GM19025 (cell line): ENCODE data around the gene SUMO3.
"Not testable (repeated sequence)": the region's sequence is repeated elsewhere in the genome, so short reads cannot be mapped to it uniquely, and the experiment has no call there.

Experiments
- ATAC-seq: cut with Tn5 transposase; IDR thresholded peaks from one replicate; pipeline ENCODE4 v1.9.1; 2021; ENCODE audit warnings: mild to moderate bottlenecking, low read depth, moderate library complexity; ENCODE audit not compliant: unreplicated experiment

Gene SUMO3

DNA sequence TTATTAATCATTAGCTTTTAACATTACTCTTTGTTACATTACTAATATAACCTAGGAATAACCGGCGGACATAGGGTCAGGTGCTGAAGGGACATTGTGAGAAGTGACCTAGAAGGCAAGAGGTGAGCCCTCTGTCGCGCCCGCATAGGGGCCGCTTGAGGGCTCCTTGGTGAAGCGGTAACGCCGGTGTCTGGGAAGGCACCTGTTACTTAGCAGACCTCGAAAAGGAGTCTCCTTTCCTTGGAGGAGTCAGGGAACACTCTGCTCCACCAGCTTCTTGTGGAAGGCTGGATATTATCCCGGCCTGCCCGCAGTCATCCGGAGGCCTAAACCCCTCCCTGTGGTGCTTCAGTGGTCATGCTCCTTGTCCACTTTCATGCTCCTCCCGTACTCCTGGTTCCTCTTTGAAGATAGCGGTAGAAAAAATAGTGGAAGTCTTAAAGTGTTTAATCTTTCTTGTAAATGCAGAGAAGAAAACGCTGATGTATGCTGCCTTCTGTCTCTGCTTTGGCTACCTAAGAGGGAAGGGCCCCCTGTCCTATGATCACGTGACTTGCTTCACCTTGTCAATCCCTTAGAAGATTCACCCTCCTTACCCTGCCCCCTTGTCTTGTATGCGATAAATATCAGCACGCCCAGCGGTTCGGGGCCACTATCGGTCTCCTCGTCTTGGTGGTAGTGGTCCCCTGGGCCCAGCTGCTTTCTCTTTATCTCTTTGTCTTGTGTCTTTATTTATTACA is 14.8 kb upstream of the SUMO3 start:
- ATAC-seq: not testable (repeated sequence)

DNA sequence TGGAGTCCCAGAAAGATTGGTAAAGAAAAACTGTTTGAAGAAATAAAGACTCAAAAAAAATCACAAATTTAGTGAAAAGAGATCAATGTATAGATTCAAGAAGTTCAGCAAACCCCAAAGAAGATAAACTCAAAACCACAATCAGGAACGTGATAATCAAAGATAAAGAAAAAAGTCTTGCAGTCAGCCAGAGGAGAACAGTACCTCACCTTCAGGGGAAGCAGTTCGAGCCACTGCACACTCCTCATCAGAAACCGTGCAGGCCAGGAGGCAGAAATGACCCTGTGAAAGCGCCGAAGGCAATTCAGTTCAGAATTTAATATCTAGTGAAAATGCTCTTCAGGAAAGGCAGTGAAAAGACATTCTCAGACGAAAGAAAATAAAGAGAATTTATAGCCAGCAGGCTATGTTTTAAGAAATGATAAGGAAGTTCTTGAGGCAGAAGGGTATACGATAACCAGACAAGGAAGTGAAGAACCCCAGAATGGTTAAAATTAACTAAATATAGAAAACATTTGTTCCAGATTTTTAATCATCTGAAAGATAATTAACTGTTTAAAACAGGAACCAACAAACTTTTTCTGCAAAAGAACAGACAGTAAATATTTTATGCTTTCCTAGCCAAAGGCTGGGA is 13.5 kb upstream of the SUMO3 start:
- no peak for ATAC-seq

DNA sequence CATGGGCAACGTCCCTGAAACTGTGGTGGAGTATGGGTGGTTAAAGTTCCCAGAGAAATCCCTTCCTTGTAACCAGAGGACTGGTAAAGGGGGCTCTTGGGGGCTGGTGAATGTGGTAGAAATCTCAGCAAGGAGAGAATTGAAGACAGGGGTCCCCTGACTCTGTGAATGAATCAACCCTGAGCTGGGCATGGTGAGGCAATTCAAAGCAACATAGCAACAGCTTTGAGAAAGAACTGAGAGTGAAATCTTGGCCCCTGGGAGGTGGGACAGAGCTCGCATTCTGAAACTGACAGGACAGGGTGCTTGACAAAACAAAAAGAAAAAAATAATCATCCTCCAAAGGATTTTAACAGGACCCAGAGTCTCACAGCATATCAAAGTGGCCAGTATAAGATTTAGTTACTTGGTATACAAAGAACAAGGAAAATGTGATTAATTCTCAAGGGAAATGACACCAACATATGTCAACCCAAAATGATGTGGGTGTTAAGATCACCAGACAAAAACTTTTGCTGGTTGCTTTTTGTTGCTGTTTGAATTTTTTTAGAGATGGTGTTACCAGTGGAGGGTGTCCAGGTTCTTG is 11.7 kb upstream of the SUMO3 start:
- ATAC-seq: no peak

DNA sequence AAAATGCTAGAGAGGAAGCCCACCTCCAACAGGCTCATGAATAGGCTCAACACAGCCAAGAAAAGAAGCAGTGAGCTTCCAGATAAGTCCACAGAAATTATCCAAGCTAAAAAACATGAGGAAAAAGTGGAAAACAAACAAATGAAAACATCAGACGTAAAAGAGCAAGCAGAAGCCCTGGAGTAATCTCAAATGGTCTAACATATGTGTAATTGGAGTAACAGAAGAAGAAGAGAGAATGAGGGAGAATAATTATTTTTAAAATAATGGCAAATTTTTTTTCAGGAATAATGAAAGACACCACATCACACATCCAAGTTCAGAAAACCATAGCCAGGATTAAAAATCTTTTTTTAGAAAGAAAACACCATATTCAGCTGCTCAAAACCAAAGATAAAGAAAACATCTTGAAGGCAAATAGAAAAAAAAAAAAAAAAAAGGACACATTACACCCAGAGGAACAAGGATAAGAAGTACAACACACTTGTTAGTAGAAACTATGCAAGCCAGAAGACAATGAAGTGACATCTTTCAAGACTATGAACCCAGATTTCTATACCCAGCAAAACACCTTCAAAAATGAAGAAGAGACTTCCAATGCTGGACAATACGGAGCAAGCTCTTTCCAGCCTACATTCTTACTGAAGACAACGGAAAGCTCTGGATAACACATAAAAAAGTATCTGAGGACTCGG is 10.6 kb upstream of the SUMO3 start:
- ATAC-seq: no peak

DNA sequence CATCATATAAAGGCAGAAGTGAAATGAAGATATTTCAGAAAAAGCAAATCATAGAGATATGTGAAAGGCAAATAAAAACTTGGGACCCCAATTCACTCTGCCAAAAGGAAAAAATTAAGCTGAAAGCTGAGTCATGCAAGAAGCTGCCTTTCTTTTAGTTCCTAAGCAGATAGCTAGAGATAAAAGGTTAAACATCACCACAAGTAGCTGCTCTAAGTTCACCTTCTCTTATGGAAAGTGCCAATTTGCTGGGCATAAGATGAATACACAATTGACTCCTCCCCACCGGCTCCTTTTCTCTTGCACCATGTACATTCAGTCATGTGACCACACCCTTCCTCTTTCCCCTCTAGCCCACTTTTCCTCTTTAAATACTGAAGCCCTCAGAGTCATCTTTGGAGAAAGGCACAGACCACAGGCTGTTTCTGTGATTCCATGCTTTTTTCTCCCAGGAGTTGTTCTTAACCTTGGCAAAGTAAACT is 5.4 kb upstream of the SUMO3 start:
- no peak for ATAC-seq

DNA sequence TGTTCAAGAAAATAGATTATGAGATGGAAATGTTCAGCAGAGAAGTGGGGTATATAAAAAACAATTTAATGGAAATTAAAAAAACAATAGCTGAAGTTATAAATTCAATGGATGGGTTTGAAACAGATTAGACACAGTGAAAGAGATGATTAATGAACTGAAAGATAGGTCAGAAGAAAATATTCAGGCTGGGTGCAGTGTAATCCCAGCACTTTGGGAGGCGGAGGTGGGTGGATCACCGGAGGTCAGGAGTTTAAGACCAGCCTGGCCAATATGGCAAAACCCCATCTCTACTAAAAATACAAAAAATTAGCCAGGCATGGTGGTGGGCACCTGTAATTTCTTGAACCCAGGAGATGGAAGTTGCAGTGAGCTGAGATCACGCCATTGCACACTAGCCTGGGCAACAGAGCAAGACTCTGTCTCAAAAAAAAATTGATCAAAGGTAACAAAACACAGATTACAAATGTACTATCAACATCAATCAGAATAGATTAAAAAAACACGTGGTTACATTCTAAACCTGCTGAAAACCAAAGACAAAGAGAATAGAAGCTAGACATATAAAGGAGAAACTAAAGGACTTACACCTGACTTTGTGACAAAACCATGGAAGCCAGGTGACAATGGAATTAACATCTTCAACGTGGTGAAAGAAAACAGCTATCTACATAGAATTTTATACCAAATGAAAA is 4.8 kb upstream of the SUMO3 start:
- ATAC-seq: no peak

DNA sequence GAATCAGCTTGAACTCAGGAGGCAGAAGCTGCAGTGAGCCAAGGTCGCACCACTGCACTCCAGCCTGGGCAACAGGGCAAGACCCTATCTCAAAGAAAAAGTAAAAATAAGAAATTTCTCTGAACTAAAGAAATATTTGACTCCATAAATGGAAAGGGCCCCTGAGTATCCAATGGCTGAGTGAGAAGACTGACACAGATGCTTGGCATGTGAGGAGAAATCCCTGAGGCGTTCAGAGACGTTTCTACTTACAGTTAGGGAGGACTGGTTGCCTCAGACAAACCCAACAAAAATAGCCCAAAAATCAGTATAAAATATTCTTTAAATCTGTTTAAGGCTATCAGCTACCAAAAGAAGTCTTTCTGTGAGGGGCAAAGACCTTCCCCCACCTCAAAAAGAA is 3.0 kb upstream of the SUMO3 start:
- no peak for ATAC-seq

DNA sequence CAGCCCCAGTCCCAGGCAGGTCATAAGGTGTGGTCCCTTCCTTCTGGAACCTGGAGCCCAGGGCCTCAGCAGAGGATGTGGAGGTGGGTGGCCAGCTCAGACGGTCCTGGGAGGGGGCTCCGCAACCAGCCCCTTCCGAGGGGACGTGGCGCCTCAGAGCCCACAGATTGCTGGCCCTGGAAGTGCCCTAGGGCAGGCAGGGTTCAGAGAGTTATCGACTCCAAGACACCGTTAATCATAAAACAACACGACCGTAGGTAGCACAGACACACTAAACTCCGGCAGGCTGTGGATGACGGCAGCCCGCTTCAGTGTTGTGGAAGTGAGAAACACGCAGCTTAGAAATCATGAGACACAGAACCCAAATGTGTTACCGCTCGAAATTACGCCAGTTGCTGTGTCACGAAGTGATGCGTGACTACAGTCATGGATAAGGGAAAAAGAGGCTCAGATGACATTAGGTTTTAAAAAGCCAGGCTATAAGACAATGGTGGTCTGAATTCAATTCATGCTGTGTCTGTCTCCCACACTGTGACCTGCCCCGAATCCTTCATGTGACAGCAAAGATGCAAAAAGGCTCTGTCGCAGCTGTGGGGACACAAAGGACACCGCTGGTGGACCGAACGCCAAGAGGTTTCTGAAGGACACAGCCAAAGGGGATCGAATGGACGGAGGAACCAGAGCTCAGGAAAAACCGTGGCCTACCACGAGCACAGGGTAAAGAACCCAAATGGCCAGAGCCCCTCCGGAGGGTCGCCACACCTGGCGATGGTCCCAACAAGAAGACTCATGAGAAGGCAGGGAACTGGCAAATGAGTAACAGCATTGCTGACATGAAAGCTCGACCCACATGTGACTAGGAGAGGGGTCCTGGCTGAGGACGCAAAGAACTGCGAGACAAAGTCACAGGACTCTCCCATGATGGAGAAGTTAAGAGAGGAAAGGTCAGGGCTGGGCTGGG is 1.7 kb upstream of the SUMO3 start:
- no peak for ATAC-seq

DNA sequence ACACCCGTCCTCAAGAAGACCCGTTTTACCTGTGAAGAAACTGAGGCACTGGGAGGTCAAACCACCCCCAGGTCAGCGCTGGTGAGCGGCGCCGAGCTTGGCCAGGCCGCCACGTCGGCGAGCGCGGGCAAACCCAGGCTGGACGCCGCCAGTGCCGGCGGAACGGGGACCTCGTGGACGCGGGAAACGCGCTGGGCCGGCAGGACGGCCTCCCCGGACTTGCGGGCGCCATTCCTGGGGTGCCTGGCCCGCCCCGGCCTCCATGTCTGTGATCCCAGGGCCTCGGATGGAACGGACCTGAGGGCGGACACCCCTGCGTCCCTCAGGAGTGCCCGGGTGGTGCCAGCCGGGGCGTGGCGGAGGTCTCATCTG is 764 bp upstream of the SUMO3 start:
- ATAC-seq: no peak

DNA sequence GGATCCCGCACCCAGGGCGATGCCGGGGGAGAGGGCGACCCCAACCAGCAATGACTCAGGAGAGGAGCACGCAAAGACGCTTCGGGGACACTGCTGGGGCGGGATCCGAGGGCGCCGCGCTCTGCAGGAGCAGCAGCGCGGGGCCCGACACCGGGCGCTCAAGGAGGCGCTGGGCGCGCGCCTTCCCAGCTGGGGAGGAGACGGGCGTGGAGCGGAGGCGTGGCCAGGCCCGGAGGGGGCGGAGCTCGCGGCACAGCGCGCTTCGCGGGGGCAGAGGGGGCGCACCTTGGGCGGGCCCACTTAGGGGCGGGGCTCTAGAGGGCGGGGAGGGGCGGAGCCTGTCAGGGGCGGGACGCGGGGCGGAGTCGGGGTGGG is 369 bp downstream of the SUMO3 start:
- ATAC-seq: peak; percentile 77

DNA sequence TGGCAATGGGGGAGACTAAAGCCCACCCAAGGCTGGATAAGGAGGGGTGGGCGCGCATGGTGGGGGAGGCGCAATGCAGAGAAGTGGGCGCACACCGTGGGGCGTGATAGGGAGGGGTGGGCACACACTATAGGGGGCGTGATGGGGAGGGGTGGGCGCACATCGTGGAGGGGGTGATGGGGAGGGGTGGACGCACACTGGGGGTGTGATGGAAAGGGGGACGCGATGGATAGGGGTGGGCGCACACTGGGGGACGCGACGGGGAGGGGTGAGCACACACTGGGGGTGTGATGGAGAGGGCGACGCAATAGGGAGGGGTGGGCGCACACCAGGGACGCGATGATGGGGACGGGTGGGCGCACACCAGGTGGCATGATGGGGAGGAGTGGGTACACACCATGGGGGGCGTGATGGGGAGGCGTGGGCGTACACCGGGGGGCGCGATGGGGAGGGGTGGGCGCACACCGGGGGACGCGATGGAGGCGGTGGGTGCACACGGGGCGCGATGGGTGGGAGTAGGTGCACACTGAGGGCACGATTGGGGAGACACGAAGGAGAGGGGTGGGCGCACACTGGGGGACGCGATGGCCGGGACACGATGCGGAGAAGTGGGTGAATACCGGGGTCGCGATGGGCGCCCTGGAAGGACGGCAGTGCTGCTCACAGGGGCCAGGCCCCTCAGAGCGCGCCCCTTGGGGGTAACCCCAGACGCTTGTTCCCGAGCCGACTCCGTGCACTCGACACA is 929 bp downstream of the SUMO3 start:
- ATAC-seq: no peak

DNA sequence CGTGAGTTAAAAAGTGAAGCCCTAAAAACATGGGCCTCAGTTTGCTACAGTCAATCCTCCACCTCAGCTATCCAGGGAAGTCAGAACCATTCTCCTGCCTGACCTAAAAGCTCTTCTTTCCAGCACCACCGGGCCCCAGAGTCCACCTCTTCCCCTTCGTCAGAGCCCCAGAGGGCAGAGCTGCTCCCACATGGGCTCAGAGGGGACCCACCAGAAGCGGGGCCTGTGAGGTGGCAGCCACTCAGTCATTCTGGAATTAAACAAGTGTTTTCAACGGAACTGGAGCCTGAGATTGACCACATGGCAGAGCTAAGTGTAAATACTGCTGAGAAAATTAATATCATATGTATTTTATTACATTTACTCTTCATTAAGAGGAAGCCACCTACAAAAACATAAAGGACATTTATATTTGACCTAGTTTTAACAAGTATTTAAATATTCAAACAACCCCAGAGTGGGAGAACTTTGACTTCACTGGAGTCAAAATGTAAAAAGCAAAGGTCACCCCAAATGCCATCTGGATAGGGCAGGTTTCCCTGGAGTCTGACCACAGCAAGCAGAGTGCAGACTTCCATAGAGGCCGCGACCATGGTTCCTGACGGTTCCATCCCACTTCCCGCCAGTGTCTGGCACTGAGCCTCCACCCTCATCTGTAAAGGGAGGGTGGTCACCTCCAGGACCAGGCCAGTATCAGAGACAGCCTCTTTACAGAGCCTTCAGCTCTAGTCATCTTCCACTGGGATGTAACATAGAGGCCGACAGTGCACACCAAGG is 1.8 kb downstream of the SUMO3 start:
- ATAC-seq: no peak

DNA sequence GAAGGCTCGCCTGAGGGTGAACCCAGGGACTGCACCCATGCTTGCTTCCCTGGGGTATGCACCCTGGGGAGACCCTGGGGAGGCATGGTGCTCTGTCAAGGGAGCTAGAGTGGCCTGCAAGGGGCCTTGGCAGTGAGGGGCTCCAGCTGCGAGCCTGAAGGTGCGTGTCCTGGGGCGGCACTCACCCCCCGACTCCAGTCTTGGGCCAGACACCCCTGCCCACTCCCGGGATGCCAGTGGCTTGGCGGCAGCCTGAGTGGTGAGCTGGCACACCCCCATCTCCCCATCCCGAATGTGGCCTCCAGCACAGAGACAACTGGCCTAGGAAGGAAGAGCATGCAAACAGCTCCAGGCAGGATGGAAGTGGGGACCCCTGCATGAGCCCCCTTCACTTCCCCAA is 2.6 kb downstream of the SUMO3 start:
- no peak for ATAC-seq

DNA sequence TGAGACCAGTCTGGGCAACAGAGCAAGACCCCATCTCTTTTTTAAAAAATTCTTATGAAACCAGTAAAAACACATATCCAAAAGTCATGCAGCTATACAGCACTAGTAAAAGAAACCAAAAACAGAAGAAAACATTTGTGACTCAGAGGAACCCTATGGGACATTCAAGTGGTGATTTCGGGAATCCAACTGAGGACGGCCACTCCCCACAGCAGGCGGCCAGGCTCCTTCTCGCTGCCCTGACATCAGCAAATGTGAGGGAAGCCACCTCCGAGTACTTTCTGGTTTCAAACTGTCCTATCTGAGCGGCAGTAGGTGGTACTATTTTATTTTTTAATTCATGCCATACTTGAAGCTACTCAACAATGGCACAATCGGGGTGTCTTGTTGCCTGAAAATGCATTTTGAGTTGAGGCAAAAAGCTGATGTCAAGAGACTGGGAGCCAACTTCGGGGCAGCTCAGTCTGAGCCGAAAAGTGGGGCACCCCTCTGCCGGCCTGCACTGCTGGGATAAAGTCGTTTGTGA is 3.3 kb downstream of the SUMO3 start:
- ATAC-seq: no peak

DNA sequence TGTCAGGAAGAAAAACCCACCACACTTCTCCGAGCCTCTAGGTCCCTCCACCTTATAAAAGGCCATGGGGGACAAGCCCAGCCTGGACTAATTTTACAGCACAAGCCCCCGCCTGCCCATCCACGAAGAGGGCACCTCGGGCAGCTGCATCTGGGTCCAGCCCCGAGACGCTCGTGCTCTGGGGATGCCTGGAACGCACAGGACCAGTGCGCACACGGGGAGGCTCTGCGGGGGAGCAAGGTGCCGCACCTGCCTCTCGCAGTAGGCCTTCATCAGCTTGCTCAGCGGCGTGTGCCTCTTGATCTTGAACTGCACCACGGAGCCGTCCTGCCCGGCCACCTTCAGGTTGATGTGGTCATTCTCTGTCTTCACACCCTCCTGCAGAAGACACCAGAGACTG is 4.1 kb downstream of the SUMO3 start:
- no peak for ATAC-seq

DNA sequence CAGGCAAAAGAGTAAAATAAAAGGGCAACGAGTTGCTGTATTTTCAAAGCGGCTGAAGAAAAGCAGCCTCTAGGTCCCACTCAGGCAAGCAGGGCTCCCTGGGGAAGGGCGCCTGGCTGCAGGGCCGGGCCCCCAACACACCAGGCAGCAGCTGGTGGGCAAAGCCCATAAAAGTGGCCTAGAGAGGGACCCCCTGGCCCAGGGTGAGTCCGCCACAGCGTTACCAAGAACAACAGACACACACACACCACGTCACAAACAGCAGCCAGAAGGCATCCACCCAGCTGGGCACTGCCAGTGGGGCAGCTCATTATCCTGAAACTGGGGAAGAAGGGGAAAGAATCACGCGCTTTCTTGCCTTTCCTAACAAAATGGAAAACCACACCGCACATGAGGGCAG is 4.7 kb downstream of the SUMO3 start:
- no peak for ATAC-seq

DNA sequence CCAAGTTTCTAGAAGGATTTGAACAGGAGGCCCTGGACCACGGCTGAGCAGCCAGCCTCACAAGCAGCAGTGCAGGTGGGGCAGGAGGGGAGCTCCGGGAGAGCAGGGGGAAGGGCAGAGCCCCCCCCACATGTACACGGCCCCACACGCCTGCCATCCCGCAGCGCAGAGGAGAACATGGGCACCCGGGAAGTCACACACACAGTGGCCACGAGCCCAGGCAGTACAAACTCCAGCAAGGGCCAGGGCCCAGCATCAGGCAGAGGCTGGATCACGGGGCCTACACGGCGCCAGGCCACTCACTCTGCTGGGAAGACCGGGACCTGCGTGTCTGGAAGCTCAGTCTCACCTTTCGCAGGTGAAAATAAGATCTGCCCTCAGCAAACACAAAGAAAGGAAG is 5.2 kb downstream of the SUMO3 start:
- ATAC-seq: no peak

DNA sequence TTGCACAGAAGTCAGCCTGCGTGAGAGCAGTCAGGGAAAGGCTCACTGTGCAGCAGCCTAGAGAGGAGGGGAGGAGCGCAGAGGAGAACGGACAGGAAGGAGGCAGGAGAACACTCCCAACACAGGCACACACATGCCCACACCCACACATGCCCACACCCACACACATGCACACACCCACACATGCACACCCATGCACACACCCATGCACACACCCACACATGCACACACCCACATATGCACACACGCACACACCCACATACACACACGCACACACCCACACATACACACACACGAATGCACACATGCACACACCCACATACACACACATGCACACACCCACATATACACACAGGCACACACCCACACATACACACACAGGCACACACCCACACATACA is 7.1 kb downstream of the SUMO3 start:
- no peak for ATAC-seq
